GOT3 (cell line): Measurements from ENCODE around the gene MAOB.
"Not testable (repeated sequence)": the region's sequence is repeated elsewhere in the genome, so short reads cannot be mapped to it uniquely, and the experiment has no call there.

Experiments used
- DNase-seq: peaks from one replicate; lab custom pipeline; 2025; ENCODE audit warnings: mixed read lengths; lab: John Stamatoyannopoulos, UW

MAOB gene

DNA sequence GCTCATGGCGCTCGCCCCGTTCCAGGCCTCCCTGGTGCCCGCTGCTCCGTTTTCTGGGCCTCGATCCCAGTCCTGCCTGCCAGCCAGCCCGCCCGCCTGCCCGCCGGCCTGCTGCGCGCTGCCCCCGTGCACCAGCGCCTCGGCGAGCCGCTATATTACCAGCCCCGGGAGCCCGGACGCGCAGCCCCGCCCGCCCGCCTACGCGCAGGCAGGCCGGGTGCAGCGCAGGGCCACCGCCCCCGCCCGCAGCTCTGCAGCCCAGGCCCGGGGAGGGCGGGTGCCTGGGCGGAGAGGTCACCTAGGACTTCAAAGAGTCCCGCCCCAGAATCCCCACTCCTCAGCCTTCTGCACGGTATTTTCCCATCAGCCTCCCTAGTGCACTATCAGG lies at the start of gene MAOB:
TSS of gene MAOB (minus strand) at position 157 of the 388 bp plus-strand sequence. CDS start at position 6, 151 bp downstream.
- no peak for DNase-seq

DNA sequence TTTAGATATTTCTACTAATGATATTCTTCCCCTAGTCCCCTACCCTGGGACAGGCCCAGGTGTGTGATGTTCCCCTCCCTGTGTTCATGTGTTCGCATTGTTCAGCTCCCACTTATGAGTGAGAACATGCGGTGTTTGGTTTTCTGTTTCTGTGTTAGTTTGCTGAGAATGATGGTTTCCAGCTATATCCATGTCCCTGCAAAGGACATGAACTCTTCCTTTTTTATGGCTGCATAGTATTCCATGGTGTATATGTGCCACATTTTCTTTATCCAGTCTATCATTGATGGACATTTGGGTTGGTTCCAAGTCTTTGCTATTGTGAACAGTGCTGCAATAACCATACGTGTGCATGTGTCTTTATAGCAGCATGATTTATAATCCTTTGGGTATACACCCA lies 39.8 kb upstream of the MAOB start:
- not testable (repeated sequence) for DNase-seq

DNA sequence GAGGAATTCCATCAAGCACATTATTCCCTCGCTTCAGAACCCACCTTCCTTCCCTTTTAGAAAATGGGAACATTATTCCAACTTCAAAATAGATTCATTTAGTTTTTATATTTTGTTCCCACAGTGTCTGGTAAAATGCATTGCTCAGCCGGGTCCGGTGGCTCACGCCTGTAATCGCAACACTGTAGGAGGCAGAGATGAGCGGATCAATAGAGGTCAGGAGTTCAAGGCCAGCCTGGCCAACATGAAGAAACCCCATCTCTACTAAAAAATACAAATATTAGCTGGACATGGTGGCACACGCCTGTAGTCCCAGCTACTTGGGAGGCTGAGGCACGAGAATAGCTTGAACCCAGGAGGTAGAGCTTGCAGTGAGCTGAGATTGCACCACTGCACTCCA lies 28.5 kb upstream of the MAOB start:
- DNase-seq, result not testable (repeated sequence)

DNA sequence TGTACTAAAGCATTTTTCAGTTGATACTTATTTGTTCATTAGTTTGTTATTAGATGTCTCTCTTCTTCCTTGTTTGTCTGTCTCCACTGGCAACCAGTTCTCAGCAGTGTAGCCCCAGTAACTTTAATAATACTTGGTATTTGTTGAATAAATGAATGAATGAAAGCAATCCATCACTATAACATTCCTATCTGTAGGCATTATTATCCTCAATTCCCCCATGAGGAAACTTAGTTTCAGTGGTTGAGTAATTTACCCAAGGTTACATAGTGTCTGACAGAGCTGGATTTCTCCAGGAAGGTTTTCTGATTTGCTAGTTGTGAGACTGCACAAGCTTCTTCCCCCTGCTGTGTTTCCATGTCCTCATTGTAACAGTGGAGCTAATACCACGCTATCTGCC lies 27.8 kb upstream of the MAOB start:
- DNase-seq, result no peak

DNA sequence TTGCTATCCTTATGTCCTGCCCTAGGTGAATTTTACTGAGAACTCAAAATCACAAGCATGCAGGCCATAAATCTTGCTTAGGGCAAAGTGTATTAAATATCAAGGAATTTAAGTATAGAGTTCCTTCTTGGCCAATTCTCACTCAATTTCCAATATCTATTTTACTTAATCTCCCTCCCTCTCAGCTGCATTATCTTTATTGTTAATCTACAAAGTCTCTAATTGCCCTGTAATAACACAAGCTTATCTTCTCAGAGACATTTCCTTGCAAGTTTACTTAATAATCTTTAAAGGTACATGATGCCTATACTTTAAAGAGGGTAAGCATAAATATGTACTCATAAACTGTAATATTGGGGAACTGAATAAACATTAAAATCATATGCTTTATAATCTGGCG lies 26.9 kb upstream of the MAOB start:
- DNase-seq, result no peak

DNA sequence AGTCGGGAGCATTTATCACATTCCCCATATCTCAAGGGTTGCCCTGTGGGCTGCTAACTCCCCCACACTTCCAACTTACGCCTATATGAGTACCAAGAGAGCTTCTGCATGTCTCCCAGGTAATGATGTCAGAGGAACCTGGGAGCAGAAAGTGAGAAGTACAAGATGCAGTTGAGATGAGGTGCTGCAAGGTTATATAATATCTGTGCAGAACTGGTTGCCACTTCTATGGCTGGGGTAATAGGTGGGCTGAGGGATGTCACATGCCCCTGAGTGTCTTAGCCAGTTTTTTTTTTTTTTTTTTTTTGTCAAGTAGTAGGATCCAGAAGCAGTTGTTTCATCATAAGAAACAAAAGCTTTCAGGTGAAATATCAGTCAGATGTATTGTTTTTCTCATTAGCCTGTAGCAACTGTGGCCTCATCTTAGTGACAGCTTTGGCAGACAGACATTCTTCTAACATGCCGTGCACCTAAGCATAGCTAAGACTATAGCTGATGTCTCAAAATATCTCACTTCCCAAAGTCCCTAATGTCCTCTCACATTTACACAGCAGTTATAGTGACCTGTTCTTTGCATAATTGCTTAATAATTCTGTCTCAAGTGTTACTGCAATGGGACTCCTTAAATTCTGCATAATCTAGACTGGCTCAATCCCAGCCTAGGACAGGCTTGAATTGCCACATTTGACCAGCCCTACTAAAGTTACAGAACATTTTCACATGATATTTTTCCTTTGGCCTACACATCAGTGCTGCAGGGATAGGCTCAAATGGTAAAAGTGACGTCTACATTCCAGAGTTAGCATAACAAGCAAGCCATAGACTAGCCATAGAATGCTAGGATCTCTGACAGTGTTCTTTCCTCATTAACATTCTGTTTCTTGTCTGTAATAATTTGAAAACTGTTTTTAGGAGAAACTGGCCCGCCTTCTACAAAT lies 17.9 kb upstream of the MAOB start:
- no peak for DNase-seq

DNA sequence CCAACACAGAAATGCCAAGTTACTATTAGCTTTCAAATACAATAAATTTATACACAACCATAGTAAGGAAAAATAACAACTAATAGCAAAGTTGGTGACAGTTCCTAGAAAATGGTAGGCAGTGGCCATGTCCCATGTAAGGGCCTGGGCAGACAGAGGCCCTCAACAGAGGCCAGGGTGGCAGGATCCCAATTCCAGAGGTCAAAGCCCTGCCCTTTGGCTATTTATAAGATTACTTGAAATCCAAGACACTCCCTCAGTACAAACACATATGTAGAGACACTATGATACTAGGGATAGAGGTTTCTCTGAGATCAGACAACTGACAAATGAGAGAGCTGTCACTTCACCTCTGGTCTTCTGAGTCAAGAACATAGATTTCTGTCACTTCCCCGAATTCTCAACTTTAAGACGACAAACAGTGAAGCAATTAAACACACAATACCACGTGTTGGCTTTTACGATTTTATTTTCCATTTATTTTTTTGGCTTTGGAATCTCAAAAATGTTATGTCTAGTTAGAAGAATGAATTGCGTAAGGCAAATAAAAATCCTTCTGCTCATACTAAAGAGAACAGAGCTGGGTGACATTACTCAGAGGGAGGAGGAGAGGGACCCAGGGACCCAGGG lies 16.3 kb upstream of the MAOB start:
- DNase-seq, result no peak

DNA sequence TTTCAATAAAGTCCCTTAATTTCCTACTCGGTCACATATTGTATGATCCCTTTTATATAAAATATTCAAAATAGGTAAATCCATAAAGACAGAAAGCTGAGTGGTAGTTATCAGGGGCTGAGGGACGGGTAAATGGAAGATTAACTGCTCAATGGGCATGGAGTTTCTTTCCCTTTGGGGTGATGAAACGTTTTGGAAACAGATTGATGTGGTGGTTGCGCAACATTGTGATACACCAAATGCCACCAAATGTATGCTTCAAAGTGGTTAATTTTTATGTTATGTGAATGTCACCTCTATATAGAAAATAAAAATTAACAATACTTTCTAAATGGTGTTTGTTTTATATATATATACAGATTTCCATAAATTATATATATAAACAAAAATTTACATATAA lies 15.0 kb upstream of the MAOB start:
- no peak for DNase-seq

DNA sequence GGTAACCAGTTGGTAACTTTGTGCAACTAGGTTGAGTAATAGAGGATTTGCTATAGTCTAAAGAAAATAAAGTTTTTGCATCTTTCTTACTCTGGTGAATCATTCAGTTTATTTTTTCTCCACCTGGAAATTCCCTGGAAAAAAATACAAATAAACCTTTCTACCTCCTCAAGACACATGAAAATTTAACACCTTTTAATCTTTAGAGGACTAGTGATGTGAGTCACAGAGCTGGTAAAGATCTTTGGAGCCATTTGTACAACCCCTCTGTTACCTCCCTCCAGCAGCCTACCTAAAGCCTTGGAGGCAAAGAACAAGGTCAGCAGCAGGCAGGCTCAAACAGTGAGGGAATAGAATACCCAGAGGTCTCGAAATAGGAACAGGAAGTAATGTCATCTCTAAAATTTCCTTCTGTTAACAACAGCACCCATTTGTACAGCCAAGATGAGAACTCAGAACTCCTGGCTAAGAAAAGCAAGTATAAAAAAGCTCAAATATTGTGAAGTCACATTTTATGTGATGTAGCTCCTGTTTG lies 10.2 kb upstream of the MAOB start:
- no peak for DNase-seq

DNA sequence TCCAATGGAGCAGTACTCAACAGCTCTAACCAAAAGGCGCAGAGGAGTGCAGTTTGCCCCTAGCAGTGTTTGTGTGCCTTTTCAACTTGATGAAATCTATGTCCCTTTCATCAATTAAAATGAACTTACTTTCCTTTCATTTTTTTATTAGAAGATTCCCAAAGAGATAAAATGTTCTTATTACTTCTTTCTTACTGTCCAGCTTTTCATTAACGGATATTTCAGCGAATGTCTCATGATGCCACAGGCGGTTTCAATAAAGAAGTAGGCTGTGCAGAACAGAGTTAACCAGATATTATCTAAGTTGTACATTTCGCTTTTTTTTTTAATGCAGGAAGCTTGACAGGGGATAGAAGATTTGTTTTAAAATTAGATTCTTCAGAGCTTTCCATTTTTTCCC lies 3.4 kb upstream of the MAOB start:
- no peak for DNase-seq

DNA sequence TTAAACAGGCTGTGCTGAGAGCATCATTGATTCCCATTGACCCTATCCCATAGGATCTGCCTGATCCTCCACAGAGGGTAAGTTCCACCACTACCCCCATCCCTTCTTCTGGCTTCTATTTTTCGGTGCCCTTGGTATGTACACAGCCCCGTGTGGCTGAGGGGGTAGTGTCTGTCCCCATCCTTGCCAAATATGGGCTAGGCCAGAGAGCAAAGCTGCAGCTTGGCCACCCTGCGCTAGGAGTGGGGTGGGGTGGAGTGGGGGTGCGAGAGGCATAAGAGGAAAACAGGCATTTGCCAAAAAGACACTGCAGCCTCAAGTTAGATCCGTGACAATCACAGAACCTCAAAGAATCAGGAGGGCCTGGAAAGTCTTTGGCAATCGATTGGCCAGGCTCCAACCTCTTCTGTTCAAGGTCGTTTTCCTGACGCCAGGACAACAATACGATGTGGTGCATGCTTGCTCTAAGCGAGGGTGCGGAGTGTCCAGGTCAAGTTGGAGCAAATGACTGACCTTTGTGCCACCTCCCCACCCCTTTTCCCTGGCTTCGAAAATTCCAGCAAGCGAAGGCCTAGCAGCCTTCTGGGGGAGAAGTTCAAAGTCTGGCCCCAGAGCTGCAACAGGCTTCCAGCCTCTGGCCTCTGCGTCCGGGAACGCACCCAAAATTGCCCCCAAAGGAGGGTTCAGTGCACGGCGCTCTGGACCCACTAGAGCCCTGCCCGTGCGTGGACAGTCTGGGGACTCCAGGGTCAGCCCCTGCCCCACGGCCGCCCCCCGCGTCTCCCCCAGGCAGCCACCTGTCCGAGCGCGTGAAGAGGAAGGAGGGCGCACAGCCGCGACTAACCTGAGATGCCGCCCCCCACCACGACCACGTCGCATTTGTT lies 598 bp downstream of the MAOB start:
- no peak for DNase-seq

DNA sequence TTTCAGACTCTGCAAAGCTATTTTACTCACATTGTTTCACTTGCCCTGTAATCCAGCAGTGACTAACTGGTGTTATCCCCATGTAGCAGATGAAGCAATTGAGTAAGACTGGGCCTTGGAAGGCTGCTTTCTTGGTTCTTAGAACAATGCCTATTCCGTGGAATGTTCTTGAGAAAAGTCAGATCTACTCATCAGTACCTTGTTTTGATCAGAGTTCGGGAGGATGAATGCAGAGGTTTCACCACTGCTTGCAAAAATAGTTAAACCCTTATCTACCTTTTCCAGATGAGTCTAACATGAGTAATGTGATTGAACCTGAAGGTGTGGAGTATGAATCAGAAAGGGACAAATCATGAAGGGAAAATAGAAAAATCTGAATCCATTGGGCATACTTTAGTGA lies 1.8 kb downstream of the MAOB start:
- no peak for DNase-seq

DNA sequence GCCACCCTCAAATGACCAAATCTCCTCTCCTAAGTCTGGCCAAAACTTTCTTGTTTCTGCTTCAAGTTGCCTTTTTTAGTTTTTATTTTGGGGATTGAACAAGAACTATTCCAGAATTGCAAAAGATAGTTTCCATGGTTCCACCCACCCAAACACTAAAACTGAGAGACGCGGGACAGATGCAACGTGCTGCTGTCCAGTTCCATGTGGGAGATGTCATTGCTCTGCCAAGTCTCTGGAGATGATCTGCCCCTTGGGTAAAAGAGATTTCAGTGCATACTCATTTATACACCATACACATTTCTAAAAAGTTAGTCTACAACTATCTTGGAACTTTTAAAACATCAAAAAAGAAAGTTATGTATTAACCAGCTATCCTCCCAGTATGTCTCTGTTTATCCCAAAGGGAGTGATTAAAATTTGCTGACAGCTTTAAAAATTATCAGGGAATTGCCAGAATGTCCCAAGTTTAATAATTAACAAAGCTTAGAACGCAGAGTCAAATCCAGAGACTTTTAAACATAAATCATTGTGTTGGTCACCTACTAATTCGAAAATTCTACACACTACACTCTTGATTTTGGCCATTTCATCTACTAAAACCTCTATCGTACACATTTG lies 3.2 kb downstream of the MAOB start:
- no peak for DNase-seq

DNA sequence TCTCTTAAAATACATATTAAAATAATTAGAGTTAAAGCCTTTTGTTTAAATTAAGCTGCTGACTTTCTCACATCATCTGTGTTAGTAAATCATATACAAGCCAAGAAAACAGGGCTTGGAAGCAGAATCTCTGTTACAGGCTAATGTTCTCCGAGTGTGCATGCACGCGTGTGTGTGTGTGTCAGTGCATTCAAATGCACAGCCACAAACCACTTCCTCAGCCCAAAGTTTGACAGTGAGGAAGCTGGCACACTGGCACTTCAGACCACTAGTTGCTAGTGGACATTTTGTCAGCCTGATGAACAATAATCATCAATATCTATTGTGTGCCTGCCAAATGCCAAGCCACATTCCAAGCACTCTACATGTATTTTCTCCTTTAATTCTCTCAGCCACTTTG lies 5.6 kb downstream of the MAOB start:
- no peak for DNase-seq

DNA sequence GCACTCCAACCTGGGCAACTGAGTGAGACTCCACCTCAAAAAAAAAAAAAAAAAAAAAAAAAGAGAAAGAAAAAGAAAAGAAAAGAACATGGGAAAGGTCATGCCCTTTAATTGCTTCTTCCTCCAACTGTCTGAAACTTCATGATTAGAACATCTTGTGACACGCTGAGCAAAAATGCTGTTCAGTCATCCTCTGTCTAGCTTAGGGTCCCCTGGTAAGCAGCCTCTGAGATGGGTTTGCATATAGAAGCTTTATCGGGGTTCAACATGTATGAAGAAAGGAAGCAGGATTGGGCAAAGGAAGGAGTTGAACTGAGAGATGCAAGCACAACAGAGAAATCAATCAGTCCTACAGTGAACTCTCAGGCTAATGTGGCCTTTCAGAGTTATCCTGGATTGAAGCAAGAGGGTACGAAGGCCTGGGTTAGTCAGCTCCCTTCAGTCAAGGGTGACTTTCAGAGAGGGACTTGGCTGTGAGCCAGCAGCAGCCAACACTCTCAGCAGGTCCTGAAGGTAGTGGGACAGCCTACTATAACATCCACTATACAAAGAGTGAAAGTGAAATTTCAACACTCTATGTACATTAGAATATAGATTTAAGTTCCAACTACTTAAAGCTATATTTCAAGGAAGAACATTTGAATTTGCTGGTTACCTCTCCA lies 11.4 kb downstream of the MAOB start:
- no peak for DNase-seq

DNA sequence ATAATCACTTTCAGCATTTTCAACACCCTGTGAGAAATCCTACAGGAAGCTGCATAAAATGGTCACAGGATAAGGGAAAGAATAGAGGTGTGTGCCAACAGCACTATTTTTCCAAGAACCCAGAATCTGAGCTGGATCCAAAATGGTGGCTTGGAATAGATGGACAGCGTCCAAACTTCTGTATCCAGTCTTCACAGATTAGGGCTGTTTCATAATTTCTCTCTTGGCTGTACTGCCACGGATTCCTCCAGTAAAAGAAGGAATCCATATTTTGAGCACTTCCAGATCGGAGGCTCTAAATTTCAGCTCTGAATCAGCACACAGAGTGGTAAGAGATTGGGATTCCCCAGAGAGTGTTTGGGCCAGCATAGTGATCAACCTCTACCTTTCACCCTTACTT lies 12.2 kb downstream of the MAOB start:
- DNase-seq, result no peak

DNA sequence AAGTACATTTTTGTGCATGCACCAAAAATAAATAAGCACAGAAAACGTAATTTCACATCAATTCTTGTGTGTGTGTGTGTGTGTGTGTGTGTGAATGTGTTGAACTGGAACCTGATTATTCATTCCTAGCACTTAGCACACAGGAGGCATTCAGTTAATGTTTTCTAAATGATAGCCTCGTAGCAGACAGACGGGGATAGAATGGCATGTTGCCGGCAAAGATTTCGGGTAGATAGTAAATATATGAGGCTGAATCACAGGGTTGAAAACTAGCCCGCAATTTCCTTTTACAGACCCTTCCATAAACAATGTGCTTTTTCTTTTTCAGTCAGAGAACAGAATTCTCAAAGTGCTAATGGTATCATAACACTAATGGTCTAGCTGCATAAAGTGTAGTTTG lies 13.5 kb downstream of the MAOB start:
- no peak for DNase-seq

DNA sequence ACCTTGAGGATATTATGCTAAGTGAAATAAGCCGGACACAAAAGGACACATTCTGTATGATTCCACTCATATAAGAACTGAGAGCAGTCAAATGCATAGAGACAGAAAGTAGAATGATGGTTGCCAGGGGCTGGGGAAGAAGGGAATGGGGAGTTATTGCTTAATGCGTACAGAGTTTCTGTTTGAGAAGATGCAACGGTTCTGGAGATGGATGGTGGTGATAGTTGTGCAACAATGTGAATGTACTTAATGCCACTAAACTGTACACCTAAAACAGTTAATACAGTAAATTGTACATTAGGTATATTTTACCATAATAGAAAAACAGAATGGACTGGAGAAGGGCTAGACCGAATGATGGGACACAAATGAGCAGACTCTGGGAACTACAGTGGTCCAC lies 15.8 kb downstream of the MAOB start:
- no peak for DNase-seq

DNA sequence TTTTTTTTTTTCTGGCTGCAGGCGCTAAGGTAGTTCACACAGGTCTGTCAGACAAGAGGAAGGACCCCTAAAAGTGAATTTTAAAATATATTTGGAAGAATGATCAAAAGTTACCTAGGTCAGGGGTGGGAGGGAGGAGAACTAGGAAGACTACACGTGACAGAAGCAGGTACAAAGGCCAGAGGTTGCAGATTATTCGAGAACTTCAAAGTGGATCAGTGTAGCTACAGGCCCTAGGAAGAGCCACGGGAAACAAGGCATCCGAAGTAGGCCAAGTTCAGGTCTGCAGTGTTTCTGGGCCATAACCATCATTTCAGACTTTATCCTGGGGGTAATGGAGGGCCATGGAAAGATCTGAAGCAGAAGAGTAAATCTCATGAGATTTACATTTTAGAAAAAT lies 16.5 kb downstream of the MAOB start:
- no peak for DNase-seq

DNA sequence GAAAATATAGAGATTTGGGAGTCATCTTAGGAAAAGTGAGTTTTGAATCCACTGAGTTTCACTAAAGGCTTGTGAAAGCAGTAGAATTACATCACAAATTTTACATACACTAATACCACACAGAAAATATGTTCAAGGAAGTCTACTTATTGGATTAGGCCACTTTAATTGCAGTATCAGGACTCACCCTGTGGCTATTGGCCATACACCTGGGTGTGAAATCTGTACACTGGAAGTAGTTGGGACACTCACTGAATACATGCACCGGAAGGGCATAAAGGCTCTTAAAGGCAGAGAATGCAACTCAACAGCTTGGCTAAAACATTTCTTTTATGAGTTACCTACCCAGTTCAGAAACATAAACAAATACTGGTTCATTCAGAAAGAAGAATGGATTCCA lies 19.8 kb downstream of the MAOB start:
- DNase-seq, result no peak

DNA sequence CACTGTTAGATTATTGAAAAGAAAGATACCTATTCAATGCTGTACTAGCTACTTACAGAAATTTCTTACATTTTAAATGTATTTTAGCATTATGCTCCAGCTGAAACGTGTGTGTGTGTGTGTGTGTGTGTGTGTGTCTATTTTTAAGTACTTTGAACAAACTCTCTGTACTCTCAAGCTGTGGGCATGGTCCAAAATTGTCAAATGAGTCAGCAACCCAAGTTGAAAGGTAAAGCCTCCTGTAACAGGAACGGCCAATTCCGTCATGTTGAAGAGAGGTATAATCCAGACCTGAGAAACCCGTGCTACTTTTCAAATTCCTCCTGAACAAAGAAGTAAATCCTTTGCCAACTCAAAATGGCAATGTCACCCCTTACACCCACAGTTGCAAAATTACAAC lies 20.5 kb downstream of the MAOB start:
- no peak for DNase-seq
